HepG2 (cell line): Measurements from ENCODE around the gene RBM45. TPM values are rescaled to one million over a fixed set of nuclear protein-coding genes. Genes with fewer than 3 reads are reported as not detected.

ENCODE experiments used
- ARNTL ChIP-seq: sonication (generic); formaldehyde crosslinking; IDR thresholded peaks from 2 replicates; pipeline ENCODE4 v1.4.0; 2020; ENCODE audit warnings: mild to moderate bottlenecking, missing genetic modification reagents
- CEBPG ChIP-seq: IDR thresholded peaks from 2 replicates; pipeline ENCODE4 v1.6.1; 2016
- FLYWCH1 ChIP-seq: sonication (generic); formaldehyde crosslinking; IDR thresholded peaks from 2 replicates; pipeline ENCODE4 v1.8.1; 2023; ENCODE audit warnings: mild to moderate bottlenecking, missing genetic modification reagents
- FUBP1 ChIP-seq: sonication (generic); formaldehyde crosslinking; IDR thresholded peaks from 2 replicates; pipeline ENCODE4 v1.5.1; 2020; ENCODE audit warnings: missing genetic modification reagents, mild to moderate bottlenecking, borderline replicate concordance
- KMT2A ChIP-seq: sonication (generic); formaldehyde crosslinking; IDR thresholded peaks from 2 replicates; pipeline ENCODE4 v1.4.0; 2020; ENCODE audit warnings: missing genetic modification reagents
- MAFG ChIP-seq: sonication (generic); formaldehyde crosslinking; IDR thresholded peaks from 2 replicates; pipeline ENCODE4 v1.5.1; 2020; ENCODE audit warnings: mild to moderate bottlenecking, missing genetic modification reagents
- NFIC ChIP-seq: IDR thresholded peaks from 2 replicates; pipeline ENCODE4 v1.6.1; 2012; ENCODE audit warnings: mild to moderate bottlenecking, low read length, inconsistent platforms
- SETDB1 ChIP-seq: sonication (generic); formaldehyde crosslinking; IDR thresholded peaks from 2 replicates; pipeline ENCODE4 v1.5.1; 2020; ENCODE audit warnings: missing genetic modification reagents, mild to moderate bottlenecking, borderline replicate concordance
- SIN3B ChIP-seq: fragments of 150-350 bp; IDR thresholded peaks from 2 replicates; pipeline ENCODE4 v1.6.1; 2014; ENCODE audit warnings: low read length
- SOX5 ChIP-seq: IDR thresholded peaks from 2 replicates; pipeline ENCODE4 v1.6.1; 2016; ENCODE audit warnings: borderline replicate concordance
- SRY ChIP-seq: sonication (generic); formaldehyde crosslinking; IDR thresholded peaks from 2 replicates; pipeline ENCODE4 v1.8.0; 2022; ENCODE audit warnings: mild to moderate bottlenecking, missing genetic modification reagents
- TAF1 ChIP-seq: sonication (generic); formaldehyde crosslinking; IDR thresholded peaks from 2 replicates; pipeline ENCODE4 v1.4.0; 2020; ENCODE audit warnings: missing genetic modification reagents
- ZNF232 ChIP-seq: sonication (generic); formaldehyde crosslinking; IDR thresholded peaks from 2 replicates; pipeline ENCODE4 v1.4.0; 2020; ENCODE audit warnings: missing genetic modification reagents, borderline replicate concordance
- ZNF432 ChIP-seq: sonication (generic); formaldehyde crosslinking; IDR thresholded peaks from 2 replicates; pipeline ENCODE4 v1.5.0; 2020; ENCODE audit warnings: missing genetic modification reagents, mild to moderate bottlenecking, borderline replicate concordance
- ZNF484 ChIP-seq: sonication (generic); formaldehyde crosslinking; IDR thresholded peaks from 2 replicates; pipeline ENCODE4 v1.5.1; 2020; ENCODE audit warnings: mild to moderate bottlenecking, low read depth, missing genetic modification reagents, borderline replicate concordance
- ZNF549 ChIP-seq: sonication (generic); formaldehyde crosslinking; IDR thresholded peaks from 2 replicates; pipeline ENCODE4 v1.5.0; 2020; ENCODE audit warnings: missing genetic modification reagents
- ZNF558 ChIP-seq: sonication (generic); formaldehyde crosslinking; IDR thresholded peaks from 2 replicates; pipeline ENCODE4 v1.9.0; 2022; ENCODE audit warnings: mild to moderate bottlenecking, missing genetic modification reagents, borderline replicate concordance
- ZNF761 ChIP-seq: sonication (generic); formaldehyde crosslinking; conservative IDR thresholded peaks from 2 replicates; pipeline ENCODE4 v1.4.0; 2020; ENCODE audit warnings: mild to moderate bottlenecking, missing genetic modification reagents
- ZNF883 ChIP-seq: sonication (generic); formaldehyde crosslinking; IDR thresholded peaks from 2 replicates; pipeline ENCODE4 v1.5.1; 2020; ENCODE audit warnings: mild to moderate bottlenecking, missing genetic modification reagents; ENCODE audit errors: not compliant biosample characterization
- ZSCAN20 ChIP-seq: sonication (generic); formaldehyde crosslinking; IDR thresholded peaks from 2 replicates; pipeline ENCODE4 v1.4.0; 2020; ENCODE audit warnings: missing genetic modification reagents, mild to moderate bottlenecking, borderline replicate concordance
- ZSCAN9 ChIP-seq: IDR thresholded peaks from 2 replicates; pipeline ENCODE4 v1.6.1; 2016; ENCODE audit warnings: borderline replicate concordance
- polyA plus RNA-seq, 8 experiments: library from polyadenylated mRNA; depleted of rRNA in 3 of 8; stranded (reverse) in 7 of 8; unstranded in 1 of 8; fragments of >200 nt; fragmentation: Illumina TruSeq in 4 of 8; extraction: Trizol in 4 of 8; gene quantifications; 2 replicates each; pipeline versions ENCODE4 v1.2.1 to v1.2.3, GENCODE V29; 2011 to 2016; ENCODE audit warnings: low read depth in 4 of 8, missing spikeins in 1 of 8, mixed read lengths in 1 of 8; ENCODE audit not compliant: insufficient read depth in 1 of 8
- total RNA-seq, 5 experiments: library from RNA; depleted of rRNA; stranded (reverse); fragments of >200 nt; fragmentation: Illumina TruSeq; extraction: Trizol; gene quantifications; 2 replicates each; pipeline ENCODE4 v1.2.3, GENCODE V29; 2016; ENCODE audit warnings: low read depth in 1 of 5
- TF ChIP-seq, protein P1 (sequence below): sonication (generic); formaldehyde crosslinking; IDR thresholded peaks from 2 replicates; pipeline ENCODE4 v1.8.1; 2023; ENCODE audit warnings: missing genetic modification reagents, inconsistent platforms, borderline replicate concordance
- TF ChIP-seq, protein P2 (sequence below): sonication (generic); formaldehyde crosslinking; IDR thresholded peaks from 2 replicates; pipeline ENCODE4 v1.5.0; 2020; ENCODE audit warnings: missing genetic modification reagents
- TF ChIP-seq, protein P3 (sequence below): sonication (generic); formaldehyde crosslinking; IDR thresholded peaks from 2 replicates; pipeline ENCODE4 v1.4.0; 2020; ENCODE audit warnings: mild to moderate bottlenecking, low read depth, missing genetic modification reagents

RBM45 gene
- total and polyA plus RNA-seq, 2 of the 13 experiments (the other 11 are each of a cell fraction or from before 2014, with no cell fraction given), result 5.7 to 25.2 TPM

- TF ChIP-seq NFIC (no peak), KMT2A (CRISPR knock-in tag) (peak; percentile 71; the same call in 1 of the 2 replicates), ZNF484 (no peak; the same call in 1 of the 2 replicates), SIN3B (peak; percentile 18; the same call in 1 of the 2 replicates), ZNF549 (CRISPR knock-in tag) (no peak), FUBP1 (CRISPR knock-in tag) (0 out of 2 replicates have a peak, but pooled peaks have one; percentile 78), TAF1 (peak; percentile 83), ZNF883 (CRISPR knock-in tag) (peak; percentile 67), SETDB1 (CRISPR knock-in tag) (no peak), ZNF761 (CRISPR knock-in tag) (0 out of 2 replicates have a peak, but pooled peaks have one; percentile 50), ZSCAN20 (CRISPR knock-in tag) (no peak), ZNF232 (CRISPR knock-in tag) (0 out of 2 replicates have a peak, but pooled peaks have one; percentile 3), ZNF432 (no peak), FLYWCH1 (no peak), SRY (CRISPR knock-in tag) (no peak), ARNTL (CRISPR knock-in tag) (peak; percentile 68; the same call in 1 of the 2 replicates), SOX5 (CRISPR knock-in tag) (peak; percentile 71), MAFG (CRISPR knock-in tag) (no peak), ZSCAN9 (peak; percentile 93), CEBPG (CRISPR knock-in tag) (peak; percentile 18), ZNF558 (CRISPR knock-in tag) (no peak)
- TF ChIP-seq, protein P1, sequence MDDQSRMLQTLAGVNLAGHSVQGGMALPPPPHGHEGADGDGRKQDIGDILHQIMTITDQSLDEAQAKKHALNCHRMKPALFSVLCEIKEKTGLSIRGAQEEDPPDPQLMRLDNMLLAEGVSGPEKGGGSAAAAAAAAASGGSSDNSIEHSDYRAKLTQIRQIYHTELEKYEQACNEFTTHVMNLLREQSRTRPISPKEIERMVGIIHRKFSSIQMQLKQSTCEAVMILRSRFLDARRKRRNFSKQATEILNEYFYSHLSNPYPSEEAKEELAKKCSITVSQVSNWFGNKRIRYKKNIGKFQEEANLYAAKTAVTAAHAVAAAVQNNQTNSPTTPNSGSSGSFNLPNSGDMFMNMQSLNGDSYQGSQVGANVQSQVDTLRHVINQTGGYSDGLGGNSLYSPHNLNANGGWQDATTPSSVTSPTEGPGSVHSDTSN, result no peak
- TF ChIP-seq, protein P2, sequence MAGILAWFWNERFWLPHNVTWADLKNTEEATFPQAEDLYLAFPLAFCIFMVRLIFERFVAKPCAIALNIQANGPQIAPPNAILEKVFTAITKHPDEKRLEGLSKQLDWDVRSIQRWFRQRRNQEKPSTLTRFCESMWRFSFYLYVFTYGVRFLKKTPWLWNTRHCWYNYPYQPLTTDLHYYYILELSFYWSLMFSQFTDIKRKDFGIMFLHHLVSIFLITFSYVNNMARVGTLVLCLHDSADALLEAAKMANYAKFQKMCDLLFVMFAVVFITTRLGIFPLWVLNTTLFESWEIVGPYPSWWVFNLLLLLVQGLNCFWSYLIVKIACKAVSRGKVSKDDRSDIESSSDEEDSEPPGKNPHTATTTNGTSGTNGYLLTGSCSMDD (CRISPR knock-in tag), result no peak
- TF ChIP-seq, protein P3, sequence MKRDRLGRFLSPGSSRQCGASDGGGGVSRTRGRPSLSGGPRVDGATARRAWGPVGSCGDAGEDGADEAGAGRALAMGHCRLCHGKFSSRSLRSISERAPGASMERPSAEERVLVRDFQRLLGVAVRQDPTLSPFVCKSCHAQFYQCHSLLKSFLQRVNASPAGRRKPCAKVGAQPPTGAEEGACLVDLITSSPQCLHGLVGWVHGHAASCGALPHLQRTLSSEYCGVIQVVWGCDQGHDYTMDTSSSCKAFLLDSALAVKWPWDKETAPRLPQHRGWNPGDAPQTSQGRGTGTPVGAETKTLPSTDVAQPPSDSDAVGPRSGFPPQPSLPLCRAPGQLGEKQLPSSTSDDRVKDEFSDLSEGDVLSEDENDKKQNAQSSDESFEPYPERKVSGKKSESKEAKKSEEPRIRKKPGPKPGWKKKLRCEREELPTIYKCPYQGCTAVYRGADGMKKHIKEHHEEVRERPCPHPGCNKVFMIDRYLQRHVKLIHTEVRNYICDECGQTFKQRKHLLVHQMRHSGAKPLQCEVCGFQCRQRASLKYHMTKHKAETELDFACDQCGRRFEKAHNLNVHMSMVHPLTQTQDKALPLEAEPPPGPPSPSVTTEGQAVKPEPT, result peak; percentile 91; the same call in 1 of the 2 replicates
These were observed 39.6 kb upstream of the RBM45 start, which contains the start of gene PDE11A (continued) for GRCh38 chr2:178072383-178073301.
